Coronary artery (tissue), 2 donors: Measurements from ENCODE around the gene PARP6.

Experiments used
- DNase-seq: peaks from one replicate; pipeline ENCODE4 v3.0.0-alpha.2; 2017; ENCODE audit warnings: low spot score
- H3K27ac ChIP-seq, 2 donors: fragments of 200-600 bp; sonication (generic); one replicate each; pipeline ENCODE4 v1.5.1; 2016 to 2019
- H3K4me3 ChIP-seq: fragments of 200-600 bp; sonication (generic); 2 replicates; pipeline ENCODE4 v1.5.1; 2016; ENCODE audit warnings: mild to moderate bottlenecking, moderate library complexity
- TF ChIP-seq, protein P1 (sequence below): fragments of 200-600 bp; sonication (generic); IDR thresholded peaks from one replicate; pipeline ENCODE4 v1.5.1; 2019; ENCODE audit warnings: antibody characterized with exemption

Gene PARP6

GRCh38 chr15:72313881-72314280 lies 41.5 kb upstream of the PARP6 start:
- DNase-seq: no peak
- TF ChIP-seq, protein P1, sequence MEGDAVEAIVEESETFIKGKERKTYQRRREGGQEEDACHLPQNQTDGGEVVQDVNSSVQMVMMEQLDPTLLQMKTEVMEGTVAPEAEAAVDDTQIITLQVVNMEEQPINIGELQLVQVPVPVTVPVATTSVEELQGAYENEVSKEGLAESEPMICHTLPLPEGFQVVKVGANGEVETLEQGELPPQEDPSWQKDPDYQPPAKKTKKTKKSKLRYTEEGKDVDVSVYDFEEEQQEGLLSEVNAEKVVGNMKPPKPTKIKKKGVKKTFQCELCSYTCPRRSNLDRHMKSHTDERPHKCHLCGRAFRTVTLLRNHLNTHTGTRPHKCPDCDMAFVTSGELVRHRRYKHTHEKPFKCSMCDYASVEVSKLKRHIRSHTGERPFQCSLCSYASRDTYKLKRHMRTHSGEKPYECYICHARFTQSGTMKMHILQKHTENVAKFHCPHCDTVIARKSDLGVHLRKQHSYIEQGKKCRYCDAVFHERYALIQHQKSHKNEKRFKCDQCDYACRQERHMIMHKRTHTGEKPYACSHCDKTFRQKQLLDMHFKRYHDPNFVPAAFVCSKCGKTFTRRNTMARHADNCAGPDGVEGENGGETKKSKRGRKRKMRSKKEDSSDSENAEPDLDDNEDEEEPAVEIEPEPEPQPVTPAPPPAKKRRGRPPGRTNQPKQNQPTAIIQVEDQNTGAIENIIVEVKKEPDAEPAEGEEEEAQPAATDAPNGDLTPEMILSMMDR: no peak
- Histone ChIP-seq H3K4me3 (no peak overlapping the region), H3K27ac (no peak overlapping the region)

DNA sequence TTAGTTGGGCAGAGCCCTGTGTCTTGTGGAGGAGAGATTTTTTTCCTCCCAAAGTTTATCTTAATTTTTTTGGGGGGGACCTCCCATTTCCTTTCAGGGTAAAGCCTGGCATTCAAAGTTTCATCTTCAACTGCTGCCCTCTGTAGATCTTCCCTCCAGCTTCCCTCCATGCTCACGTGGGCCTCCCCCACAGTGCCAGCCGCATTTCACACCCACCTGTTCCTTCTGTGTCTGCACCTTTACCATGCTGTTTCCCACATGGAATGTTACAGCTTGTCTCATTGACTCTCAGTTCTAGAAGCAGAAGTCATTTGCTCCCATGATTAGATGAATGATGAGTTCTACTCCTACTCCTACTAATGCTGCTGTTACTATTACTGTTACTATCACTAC lies 41.1 kb upstream of the PARP6 start:
- TF ChIP-seq, protein P1: no peak
- H3K27ac ChIP-seq: no peak overlapping the region
- no peak overlapping the region for H3K4me3 ChIP-seq
- no peak for DNase-seq

GRCh38 chr15:72312605-72313447 lies 40.5 kb upstream of the PARP6 start:
- Histone ChIP-seq H3K4me3 (no peak overlapping the region), H3K27ac (no peak overlapping the region)
- TF ChIP-seq, protein P1: peak; percentile 47
- DNase-seq: no peak

DNA sequence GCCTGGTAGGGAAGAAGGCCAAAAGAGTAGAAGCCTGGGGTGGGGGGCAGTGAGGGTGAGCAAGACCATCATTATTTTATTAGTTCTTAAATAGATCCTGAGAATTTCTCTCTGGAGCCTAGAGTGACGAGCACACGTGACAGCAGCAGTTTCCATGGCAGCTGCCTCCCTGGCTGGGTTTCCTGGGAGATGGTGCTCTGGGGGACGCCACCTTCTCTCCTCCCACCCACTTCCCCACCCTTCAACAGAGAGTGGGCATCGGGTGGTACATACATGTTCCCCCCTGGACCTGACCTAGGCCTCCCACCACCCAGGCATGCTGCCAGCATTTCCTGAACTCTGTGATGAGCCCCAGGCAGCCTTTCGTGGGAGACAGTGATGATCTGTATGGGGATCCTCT lies 34.7 kb upstream of the PARP6 start:
- Histone ChIP-seq H3K27ac (no peak overlapping the region), H3K4me3 (no peak overlapping the region)
- no peak for DNase-seq
- TF ChIP-seq, protein P1: no peak

- no peak for DNase-seq
- H3K4me3 ChIP-seq: no peak overlapping the region
- TF ChIP-seq, protein P1: no peak
- no peak overlapping the region for H3K27ac ChIP-seq
Observed at GRCh38 chr15:72306211-72306785, 33.9 kb upstream of the PARP6 start.

DNA sequence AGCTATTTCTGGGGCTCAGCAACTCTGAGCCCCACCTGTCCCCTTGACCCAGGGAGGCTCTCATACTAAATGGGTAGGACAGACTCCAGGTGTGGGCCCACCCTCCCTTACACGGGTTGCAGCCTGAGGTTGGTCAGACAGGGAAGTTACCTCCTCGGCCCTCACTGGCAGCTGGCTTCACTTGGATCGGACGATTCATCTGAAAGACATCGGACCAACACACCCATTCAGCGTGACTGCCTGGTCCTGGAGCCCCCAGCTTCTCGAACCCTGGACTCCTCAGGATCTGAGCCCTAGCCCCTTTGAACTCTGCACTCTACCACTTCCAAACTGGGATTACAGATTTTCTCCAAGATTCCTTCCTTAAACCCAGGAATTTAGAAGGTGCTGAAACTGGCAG lies 32.2 kb upstream of the PARP6 start:
- peak; percentile 33 for DNase-seq
- H3K27ac ChIP-seq: no peak overlapping the region
- TF ChIP-seq, protein P1: no peak
- H3K4me3 ChIP-seq: no peak overlapping the region

DNA sequence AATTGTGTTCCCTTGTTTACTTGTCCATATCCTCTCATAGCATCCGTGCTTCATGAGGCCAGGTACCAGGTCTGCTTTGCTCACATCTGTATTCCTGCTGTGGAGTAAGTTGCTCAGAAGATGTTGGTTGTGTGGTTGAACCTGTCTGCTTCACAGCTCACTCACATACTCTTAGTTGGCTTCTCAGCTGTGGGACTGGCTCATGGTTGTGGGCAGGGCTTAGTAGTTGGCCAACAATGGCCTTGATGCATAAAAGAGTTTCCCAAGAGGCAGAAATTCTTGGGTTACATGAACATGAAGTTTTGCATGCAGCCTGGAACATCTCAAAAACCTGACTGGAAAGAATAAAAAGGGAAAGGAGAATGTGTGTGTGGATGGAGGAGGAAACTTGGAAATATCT lies 30.6 kb upstream of the PARP6 start:
- no peak overlapping the region for H3K27ac ChIP-seq
- no peak overlapping the region for H3K4me3 ChIP-seq
- TF ChIP-seq, protein P1: no peak
- no peak for DNase-seq
